Brain microvascular endothelial cell (primary cell): ENCODE results near the gene CSH2.
"Not testable (repeated sequence)": the region's sequence is repeated elsewhere in the genome, so short reads cannot be mapped to it uniquely, and the experiment has no call there.

Experiments used
- DNase-seq: peaks from one replicate; pipeline ENCODE4 v3.0.0-alpha.2; 2020
- H3K27ac ChIP-seq: fragments of 250-450 bp; sonication (Bioruptor Pico); 2 replicates; pipeline ENCODE4 v1.5.1; 2020; ENCODE audit warnings: mild to moderate bottlenecking, moderate library complexity
- H3K27me3 ChIP-seq: fragments of 250-450 bp; sonication (Bioruptor Pico); replicated peaks from 2 replicates; pipeline ENCODE4 v1.5.1; 2020; ENCODE audit warnings: mild to moderate bottlenecking
- H3K36me3 ChIP-seq: fragments of 250-450 bp; sonication (Bioruptor Pico); replicated peaks from 2 replicates; pipeline ENCODE4 v1.5.1; 2020; ENCODE audit warnings: mild to moderate bottlenecking
- H3K4me3 ChIP-seq: 2 replicates; pipeline ENCODE4 v1.5.1; 2011; ENCODE audit warnings: low read depth, mild to moderate bottlenecking, control low read depth, low read length, moderate library complexity
- CTCF ChIP-seq: IDR thresholded peaks from 2 replicates; pipeline ENCODE4 v1.5.1; 2011; ENCODE audit warnings: low read depth, mild to moderate bottlenecking, moderate library complexity, low read length, control low read depth, inconsistent platforms; ENCODE audit errors: missing control alignments
- in situ Hi-C: cut with HindIII; loops from 2 replicates; pipeline ENCODE4 v1.10.0; 2017; ENCODE audit warnings: low sequenced_read_pairs, low pct_ligation_motif_present

The CSH2 gene

DNA sequence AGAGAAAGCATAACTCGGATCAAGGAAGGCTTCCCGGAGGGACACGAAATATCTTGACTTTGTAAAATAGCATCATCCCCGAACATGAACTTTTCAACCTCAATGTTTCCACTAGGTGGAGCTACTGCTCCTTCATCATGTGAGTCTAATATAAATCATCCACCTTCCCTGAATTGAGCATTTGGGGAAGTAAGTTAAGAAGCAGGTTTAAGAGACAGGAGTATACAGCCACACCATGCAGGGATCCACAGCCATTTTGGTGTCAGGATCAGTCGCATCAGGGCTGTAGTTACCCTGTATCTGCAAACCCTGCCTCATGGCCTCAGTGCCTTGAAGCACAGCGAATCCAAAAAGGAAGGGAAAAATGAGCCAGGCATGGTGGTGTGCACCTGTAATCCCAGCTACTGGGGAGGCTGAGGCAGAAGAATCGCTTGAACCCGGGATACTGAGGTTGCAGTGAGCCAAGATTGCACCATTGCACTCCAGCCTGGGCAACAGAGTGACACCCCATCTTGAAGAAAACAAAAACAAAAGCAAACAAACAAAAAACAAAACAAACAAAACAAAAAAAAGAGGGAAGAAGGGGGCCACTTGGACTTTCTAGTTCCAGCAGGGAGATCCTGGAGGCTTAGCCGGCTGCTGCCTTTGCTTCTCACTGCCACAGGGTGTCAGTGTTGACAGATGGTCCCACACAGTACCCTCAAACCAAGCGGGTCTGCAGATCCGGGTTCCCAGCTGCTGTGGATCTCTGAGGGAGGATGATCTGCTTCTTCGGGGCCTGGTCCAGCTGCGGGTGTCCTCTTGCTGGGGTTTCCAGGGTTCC lies 15.8 kb upstream of the CSH2 start:
- DNase-seq: peak; percentile 24
- H3K27ac ChIP-seq, H3K27me3 ChIP-seq, H3K36me3 ChIP-seq, in situ Hi-C loops, H3K4me3 ChIP-seq: not testable (repeated sequence)
- TF ChIP-seq CTCF: peak; percentile 62

GRCh38 chr17:63885119-63885518 lies 11.6 kb upstream of the CSH2 start:
- H3K27ac ChIP-seq, H3K4me3 ChIP-seq, H3K36me3 ChIP-seq, H3K27me3 ChIP-seq, in situ Hi-C loops, DNase-seq: not testable (repeated sequence)

- H3K36me3 ChIP-seq, in situ Hi-C loops, H3K27me3 ChIP-seq, DNase-seq, H3K4me3 ChIP-seq, H3K27ac ChIP-seq: not testable (repeated sequence)
Observed at GRCh38 chr17:63882626-63883126, 9.2 kb upstream of the CSH2 start.

GRCh38 chr17:63881935-63882601 lies 8.6 kb upstream of the CSH2 start, which contains the start of gene GH2:
Gene GH2, minus strand, starts transcription at chr17:63881944. Its CDS starts 143 bp downstream, at chr17:63881801.
- no peaks in the 10 kb centered on the region for H3K36me3 ChIP-seq
- peak; percentile 58 for DNase-seq
- TF ChIP-seq CTCF: peak; percentile 79
- no peak within 1 kb of the TSS for H3K4me3 ChIP-seq
- H3K27ac ChIP-seq: no peak within 1 kb of the TSS
- H3K27me3 ChIP-seq: no peaks in the 10 kb centered on the region
- in situ Hi-C loops: no loop called here

GRCh38 chr17:63881337-63881736 lies 7.9 kb upstream of the CSH2 start:
- in situ Hi-C loops, H3K27me3 ChIP-seq, H3K36me3 ChIP-seq, H3K4me3 ChIP-seq, DNase-seq, H3K27ac ChIP-seq: not testable (repeated sequence)
- peak; percentile 1 for TF ChIP-seq CTCF

DNA sequence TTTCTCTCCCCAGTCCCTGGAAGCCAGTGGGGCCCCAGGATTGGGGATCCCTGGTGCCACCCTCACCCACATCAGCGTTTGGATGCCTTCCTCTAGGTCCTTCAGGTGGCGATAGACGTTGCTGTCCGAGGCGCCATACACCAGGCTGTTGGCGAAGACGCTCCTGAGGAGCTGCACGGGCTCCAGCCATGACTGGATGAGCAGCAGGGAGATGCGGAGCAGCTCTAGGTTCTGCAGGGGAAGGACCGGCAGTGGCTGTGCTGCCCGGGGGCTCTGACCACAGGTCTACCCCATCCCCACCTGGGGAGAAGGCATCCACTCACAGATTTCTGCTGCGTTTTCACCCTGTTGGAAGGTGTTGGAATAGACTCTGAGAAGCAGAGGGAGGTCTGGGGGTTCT lies 7.2 kb upstream of the CSH2 start:
- in situ Hi-C loops: no loop called here
- TF ChIP-seq CTCF: no peak
- H3K36me3 ChIP-seq: no peaks in the 10 kb centered on the region
- H3K27me3 ChIP-seq: no peaks in the 10 kb centered on the region
- H3K4me3 ChIP-seq: no peak overlapping the region
- no peak overlapping the region for H3K27ac ChIP-seq
- DNase-seq: no peak

DNA sequence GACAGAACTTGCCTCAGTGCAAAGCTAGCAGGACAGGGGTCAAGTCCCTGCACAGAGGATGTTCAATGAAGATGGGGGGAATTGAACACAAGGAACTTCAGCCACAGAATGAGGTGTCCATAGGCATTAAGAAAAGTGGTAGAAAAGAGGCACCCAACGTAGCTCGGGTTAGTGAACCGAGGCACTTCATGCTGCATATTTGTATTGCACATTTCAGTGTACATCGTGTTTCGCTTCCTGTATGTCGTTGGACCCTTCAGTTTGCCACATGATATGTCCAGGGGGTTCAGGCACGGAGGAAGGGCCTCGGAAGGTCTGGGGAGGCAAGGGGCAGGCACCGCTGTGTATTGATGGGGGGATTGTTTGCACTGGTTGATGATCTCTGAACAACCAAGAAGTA lies 4.9 kb upstream of the CSH2 start:
- H3K27me3 ChIP-seq, DNase-seq, H3K4me3 ChIP-seq, H3K36me3 ChIP-seq, H3K27ac ChIP-seq, in situ Hi-C loops: not testable (repeated sequence)

GRCh38 chr17:63874693-63875092 lies 1.2 kb upstream of the CSH2 start:
- H3K36me3 ChIP-seq, H3K27me3 ChIP-seq, DNase-seq, H3K27ac ChIP-seq, H3K4me3 ChIP-seq, in situ Hi-C loops: not testable (repeated sequence)

DNA sequence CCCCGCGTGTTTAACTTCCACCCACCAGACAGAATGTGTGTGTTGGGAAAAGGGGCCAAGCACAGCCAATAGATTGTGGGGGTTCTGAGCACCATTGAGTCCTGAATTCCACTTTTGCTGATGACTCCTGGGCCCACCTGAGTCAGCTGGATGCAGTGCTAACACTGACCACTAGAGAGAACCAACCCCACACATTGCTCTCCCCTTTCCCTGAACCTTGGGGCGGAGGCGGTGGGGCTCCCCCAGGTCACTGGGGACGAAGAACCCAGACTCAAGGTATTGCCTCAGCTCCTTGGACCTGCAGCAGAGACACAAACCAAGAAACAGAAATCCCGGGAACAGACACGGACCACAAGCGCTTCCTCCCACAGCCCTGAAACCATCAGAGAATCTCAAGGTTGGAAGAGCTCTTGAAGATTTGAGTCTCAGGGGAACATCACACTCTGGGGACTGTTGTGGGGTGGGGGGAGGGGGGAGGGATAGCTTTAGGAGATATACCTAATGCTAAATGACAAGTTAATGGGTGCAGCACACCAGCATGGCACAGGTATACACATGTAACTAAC lies 667 bp upstream of the CSH2 start:
- H3K4me3 ChIP-seq, H3K27ac ChIP-seq, H3K27me3 ChIP-seq, in situ Hi-C loops, DNase-seq, H3K36me3 ChIP-seq: not testable (repeated sequence)
